SIG-M5 (cell line): ENCODE results near the gene LYZL4.

Experiments used
- DNase-seq: peaks from one replicate; lab custom pipeline; 2025; lab: John Stamatoyannopoulos, UW

Gene LYZL4

GRCh38 chr3:42425736-42426407 lies 15.5 kb upstream of the LYZL4 start:
- DNase-seq = no peak

GRCh38 chr3:42424911-42425310 lies 14.5 kb upstream of the LYZL4 start:
- DNase-seq = no peak

DNA sequence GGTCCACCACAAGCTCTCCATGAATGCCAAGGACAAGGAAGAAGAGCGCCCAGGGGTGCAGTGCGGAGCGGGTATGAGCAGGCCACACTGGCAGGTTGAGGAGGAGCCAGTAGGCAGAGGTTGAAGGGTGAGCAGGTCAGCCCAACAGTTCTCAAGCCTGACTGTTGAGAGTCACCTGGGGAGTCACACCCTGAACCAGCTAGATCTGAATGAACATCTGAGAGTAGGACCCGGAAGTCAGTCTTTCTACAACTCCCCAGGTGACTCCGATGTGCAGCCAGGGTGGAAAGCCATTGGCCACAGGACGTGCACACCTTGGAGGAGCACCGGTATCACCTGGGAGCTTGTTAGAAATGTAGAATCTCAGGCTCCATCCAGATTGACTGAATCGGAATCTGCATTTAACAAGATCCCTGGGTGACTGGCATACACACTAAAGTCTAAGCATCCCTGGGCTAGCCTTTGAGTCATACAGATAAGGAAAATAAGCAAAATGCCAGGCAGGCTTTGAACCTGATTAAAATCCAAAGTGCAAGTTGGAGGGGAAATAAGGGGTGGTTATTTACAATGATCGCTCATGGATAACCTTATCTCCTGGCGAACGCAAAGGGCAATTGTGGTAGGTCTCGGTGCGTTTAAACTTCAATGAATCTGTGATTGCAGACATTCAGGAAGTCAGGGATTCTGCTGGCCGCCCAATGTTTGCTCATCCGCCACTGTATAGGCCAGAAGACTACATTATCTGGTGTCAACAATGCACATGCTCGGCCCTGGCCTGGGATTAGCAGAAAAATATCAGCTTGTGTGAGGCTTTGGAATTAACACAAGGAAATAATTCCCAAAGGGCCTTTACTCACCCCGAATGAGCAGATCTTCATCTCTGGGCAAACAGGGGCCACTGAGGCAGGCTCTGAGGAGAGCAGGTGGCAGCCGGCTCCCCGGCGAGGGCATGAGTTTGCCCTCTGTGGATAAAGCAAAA lies 11.7 kb upstream of the LYZL4 start:
- no peak for DNase-seq

DNA sequence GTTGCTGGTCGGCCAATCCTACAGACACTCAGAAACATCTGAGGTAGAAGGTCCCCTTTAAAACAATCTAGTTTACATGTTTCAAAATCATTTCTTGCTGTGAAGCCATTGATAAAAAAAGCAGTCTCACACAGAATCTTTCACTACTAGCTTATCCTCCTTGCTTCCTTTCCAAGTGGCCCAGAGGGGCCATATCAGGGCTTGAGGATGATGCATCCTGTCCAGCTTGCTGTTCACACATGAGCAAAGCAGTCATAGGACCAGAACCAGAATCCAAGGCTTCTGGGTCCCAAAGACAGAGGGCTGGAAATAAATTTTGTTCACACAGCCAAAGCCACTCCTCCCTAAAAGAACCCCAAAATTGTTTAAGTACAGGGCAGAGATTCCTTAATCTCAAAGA lies 9.2 kb upstream of the LYZL4 start:
- DNase-seq = no peak

DNA sequence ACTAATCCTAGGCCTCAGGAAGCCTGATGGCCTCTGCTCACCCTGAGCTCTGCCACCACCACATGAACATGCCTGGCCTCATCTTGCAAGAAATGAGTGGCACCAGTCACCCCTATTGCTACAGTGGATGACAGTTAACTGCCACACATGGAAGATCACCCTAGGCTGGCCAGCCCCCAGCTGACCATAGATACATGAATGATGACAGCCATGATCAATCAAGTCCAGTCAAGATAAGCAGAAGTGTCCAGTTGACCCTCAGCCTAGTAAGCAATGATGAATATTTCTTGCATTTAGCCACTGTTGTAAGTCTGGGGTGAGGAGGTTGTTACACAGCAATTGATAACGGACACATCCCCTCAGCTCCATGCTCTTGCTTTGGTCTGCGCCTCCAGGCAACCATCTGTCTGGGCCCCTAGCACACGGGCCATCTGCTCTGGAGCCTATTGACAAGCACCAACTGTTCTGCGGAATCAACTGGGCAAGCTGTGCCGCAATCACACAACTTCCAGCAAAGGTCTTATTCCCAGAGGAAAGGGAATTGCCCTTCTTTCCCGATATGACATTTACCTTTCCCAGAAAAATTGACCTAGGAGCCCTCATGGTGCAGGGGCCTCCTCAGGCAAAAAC lies 2.2 kb upstream of the LYZL4 start:
- no peak for DNase-seq

- DNase-seq = no peak
These were observed 1.0 kb upstream of the LYZL4 start for GRCh38 chr3:42411429-42411828.

GRCh38 chr3:42408156-42408555 lies 2.3 kb downstream of the LYZL4 start:
- DNase-seq = no peak

- no peak for DNase-seq
These were observed 3.5 kb downstream of the LYZL4 start for GRCh38 chr3:42406727-42407450.

DNA sequence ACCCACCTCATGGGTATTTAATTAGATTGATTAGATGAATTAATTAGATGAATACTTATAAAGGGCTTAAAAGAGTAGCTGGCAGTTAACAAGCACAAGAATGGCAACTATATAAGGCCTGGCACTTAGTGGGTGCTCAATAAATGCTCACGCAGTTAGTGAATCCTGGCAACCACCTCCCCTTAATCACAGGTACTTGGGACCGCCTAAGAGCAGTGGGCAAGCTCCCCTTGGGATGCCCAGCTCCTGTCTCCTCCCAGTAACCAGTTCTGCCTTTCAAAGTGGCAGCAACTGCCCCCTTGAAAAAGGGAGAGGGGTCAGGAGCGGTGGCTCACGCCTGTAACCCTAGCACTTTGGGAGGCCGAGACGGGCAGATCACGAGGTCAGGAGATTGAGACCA lies 4.6 kb downstream of the LYZL4 start:
- no peak for DNase-seq

- no peak for DNase-seq
These were observed 6.7 kb downstream of the LYZL4 start for GRCh38 chr3:42403737-42404136.

DNA sequence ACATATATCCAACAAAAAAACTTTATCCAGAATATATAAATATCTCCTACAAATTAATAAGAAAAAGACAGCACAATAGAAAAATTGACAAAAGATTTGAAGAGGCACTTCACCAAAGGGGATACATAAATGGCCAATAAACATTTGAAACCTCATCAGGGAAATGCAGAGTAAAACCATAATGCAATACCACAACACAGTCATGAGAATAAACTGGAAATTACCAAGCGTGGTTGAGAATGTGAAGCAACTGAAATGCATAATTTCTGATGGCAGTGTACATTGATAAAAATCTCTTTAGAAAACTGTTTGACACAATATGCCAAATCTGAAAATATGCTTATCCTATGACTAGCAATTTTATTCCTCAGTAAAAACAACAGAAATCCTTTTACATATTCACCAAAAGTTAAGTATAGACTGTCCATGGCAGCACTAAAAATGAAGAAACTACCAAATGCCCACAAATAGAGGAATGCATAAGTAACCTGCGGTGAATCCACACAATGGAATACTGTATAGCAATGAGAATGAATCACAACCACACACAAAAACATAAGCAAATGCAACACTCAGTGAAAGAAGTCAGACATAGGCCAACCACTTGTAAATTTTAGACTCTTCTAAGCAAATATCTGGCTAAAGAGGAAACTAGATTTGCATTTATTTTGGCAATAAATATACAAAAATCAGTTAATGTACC lies 7.9 kb downstream of the LYZL4 start:
- no peak for DNase-seq

DNA sequence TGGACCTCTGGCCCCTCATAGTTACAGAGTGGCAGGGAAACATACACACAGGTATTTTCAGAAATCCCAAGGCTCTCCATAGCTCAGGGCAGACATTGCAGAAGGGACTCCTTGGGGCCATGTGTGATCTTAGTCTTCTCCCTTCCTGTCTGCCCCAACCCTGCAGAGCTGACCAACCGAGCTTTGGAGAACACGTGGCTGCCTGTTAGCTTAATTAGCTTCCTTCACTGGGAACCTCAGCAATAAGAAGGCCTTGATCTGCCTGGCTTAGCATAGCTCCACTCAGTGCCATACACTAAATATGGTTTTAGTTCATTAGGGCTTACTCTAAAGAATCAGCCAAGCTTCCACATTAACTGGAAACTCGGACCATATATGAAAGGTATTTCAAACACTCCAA lies 12.3 kb downstream of the LYZL4 start:
- no peak for DNase-seq

DNA sequence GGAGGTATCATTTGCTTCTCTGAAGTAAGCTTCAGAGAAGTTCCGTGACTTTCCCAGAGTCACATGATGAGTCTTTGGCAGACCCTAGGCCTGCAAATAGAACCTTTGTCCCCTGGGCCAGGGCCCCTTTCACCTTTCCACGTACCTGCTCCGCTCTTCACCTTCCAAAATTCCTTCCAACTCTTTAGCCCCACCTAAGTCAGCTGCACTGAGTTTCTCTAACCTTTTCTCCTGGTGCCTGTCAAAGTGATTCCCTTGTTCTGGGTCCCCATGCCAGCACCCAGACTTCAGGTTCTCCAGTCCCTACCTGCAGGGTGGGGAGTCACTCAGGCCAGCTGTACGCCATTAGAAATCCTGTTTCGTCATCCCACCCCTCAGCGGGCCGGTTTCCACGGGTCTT lies 12.8 kb downstream of the LYZL4 start:
- no peak for DNase-seq

DNA sequence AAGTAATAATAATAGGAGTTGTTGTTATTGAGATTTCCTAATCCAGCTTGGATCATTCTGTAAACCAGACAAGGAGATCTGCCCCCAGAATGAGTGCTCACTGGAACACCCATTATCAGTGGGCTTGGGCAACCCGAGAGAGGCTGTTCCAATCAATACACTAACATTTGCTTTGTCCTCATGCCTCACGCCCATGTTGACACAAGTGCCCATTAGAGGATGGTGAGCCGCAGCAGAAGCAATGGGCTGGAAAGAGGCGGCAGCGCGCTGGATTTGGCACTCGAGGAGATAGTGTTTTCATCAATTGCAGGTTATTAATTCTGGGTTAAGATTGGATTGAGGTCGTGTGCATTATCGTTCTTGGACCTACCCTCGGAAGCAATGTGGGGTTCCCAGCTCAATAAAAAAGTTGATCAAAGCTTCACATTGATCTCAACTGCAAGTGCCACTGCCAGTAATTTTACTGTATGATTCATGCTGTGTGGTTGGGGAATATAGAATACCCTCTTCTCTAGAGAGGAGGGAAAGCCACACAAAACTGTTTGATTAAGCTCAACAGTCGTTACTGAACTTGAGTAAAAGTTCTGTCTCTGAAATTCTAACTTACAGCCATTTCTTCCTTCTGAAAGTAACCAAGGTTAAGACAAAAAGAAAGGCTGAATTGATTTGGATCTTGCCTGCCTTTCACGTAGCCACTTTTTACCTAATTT lies 15.7 kb downstream of the LYZL4 start:
- DNase-seq = no peak

GRCh38 chr3:42387802-42388651 lies 22.4 kb downstream of the LYZL4 start:
- DNase-seq = no peak

DNA sequence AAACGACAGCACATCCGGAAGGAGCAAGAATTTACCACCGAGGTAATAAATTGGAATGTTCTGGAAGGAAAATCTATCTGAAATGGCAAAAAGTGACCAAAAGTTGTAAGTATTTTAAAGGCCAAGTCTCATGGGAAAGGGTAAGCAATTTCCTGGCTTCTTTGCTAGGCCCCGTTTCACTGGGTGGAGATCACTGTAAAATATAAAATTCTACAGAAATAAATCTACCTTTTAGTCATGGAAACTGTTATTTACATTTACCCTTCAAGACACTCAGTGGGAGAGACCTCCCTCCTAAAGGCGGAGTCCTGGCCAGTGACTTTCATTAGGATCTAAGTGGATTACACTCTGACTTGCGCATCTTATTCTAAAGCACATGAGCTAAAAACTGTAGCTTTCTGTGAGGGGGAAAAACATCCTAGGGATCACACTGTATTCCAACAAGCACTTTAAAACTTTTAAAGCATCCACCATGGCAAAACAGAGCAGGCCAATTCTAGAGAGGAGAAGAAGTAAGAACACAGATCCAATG lies 28.8 kb downstream of the LYZL4 start:
- no peak for DNase-seq

- DNase-seq = no peak
These were observed 32.7 kb downstream of the LYZL4 start for GRCh38 chr3:42377681-42378080.

DNA sequence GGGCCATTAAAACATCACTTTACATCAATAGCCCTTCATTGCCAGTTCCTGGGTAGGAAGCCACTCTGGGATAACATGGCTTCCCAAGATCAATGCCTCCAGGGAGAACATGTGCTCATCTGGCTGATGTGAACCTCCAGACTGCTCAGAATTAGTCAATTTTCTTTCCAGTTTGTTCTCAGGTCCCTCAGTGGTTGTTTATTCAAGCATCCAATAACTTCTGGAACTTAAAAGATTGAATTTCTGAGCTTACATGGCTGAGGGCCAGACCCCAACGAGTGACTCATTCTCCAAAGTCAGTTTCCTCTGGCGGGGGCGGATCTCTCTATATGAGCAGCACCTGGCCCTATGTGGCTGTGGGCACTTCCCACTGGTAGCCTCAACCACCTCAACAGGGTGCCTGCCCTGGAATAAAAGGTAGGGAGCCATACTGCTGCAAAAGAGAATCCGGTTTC lies 34.0 kb downstream of the LYZL4 start:
- no peak for DNase-seq

GRCh38 chr3:42375121-42375800 lies 35.1 kb downstream of the LYZL4 start:
- DNase-seq = peak; percentile 55
